ENCODE measurements around the gene CHMP1A. TPM values are rescaled to one million over a fixed set of nuclear protein-coding genes. Genes with fewer than 3 reads are reported as not detected.
"Not testable (repeated sequence)": the region's sequence is repeated elsewhere in the genome, so short reads cannot be mapped to it uniquely, and the experiment has no call there.

The CHMP1A gene
- total RNA-seq, 1 donor from 2014 or later, result 65.3 TPM

DNA sequence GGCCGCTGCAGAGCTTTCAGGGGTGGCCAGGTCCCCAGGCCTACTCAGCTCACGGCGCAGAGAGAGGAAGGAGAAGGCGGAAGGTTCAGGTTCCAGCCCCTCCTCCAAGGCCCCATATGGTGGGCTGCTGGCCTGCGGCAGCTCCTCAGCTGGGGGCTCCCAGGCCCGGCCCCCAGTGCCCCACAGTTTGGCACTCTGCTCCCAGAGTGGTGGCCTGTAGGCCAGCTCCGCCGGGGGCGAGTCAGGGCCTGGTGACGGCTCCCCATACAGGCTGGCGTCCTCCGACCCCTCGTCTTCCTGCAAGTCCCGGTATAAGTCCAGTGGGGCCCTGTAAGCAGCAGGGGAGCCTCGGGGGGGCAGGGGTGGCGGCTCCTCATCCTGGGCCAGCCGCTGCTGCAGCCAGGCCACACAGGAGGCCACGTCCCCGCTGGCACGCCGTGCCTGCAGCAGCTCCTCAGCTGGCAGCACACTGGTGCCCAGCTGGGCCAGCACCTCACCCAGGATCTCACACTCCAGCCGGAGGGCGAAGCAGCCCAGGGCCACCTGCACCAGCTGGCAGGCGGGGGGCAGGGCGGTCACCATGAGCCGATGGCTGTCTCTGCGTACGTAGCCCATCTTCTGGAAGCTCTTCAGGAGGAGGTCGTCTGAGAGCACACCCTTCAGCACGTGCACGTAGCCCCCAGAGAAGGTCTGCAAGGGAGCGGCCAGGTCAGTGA is 40.3 kb upstream of the CHMP1A start:
- no peak overlapping the region for H3K27ac Mint-ChIP-seq (ENCODE audit: unreplicated experiment)

GRCh38 chr16:89697161-89697615 is 39.7 kb upstream of the CHMP1A start:
- no peak for DNase-seq (ENCODE audit: low spot score)
- Mint-ChIP-seq H3K36me3 (ENCODE audit: low read depth) (peaks cover 4% of the 10 kb centered on the region), H3K27ac (ENCODE audit: unreplicated experiment) (no peak overlapping the region), H3K4me3 (ENCODE audit: unreplicated experiment) (no peak overlapping the region), H3K4me1 (ENCODE audit: low read depth) (peaks cover 5% of the 10 kb centered on the region), H3K9me3 (ENCODE audit: low read depth) (no peaks in the 10 kb centered on the region), H3K27me3 (ENCODE audit: low read depth) (no peaks in the 10 kb centered on the region)
- no peak for TF ChIP-seq CTCF (IDR thresholded peaks at IDR 0.05)

More for the DNA sequence above, 40.3 kb upstream of the CHMP1A start:
- H3K27me3 Mint-ChIP-seq (ENCODE audit: low read depth), result no peaks in the 10 kb centered on the region
- H3K9me3 Mint-ChIP-seq (ENCODE audit: low read depth), result no peaks in the 10 kb centered on the region
- DNase-seq (ENCODE audit: low spot score), result no peak
- no peak for TF ChIP-seq CTCF (IDR thresholded peaks at IDR 0.05)
- peaks cover 5% of the 10 kb centered on the region for H3K4me1 Mint-ChIP-seq (ENCODE audit: low read depth)
- peaks cover 4% of the 10 kb centered on the region for H3K36me3 Mint-ChIP-seq (ENCODE audit: low read depth)
- H3K4me3 Mint-ChIP-seq (ENCODE audit: unreplicated experiment), result no peak overlapping the region

GRCh38 chr16:89696670-89697128 is 39.2 kb upstream of the CHMP1A start:
- H3K36me3 Mint-ChIP-seq (ENCODE audit: low read depth), result peaks cover 4% of the 10 kb centered on the region
- no peak overlapping the region for H3K4me3 Mint-ChIP-seq (ENCODE audit: unreplicated experiment)
- no peak for TF ChIP-seq CTCF (IDR thresholded peaks at IDR 0.05)
- DNase-seq (ENCODE audit: low spot score), result peak; percentile 87
- peaks cover 5% of the 10 kb centered on the region for H3K4me1 Mint-ChIP-seq (ENCODE audit: low read depth)
- H3K27ac Mint-ChIP-seq (ENCODE audit: unreplicated experiment), result no peak overlapping the region
- H3K9me3 Mint-ChIP-seq (ENCODE audit: low read depth), result no peaks in the 10 kb centered on the region
- no peaks in the 10 kb centered on the region for H3K27me3 Mint-ChIP-seq (ENCODE audit: low read depth)

GRCh38 chr16:89695875-89696669 is 38.6 kb upstream of the CHMP1A start:
- peak; percentile 85 for DNase-seq (ENCODE audit: low spot score)
- H3K9me3 Mint-ChIP-seq (ENCODE audit: low read depth), result no peaks in the 10 kb centered on the region
- peaks cover 4% of the 10 kb centered on the region for H3K36me3 Mint-ChIP-seq (ENCODE audit: low read depth)
- peaks cover 5% of the 10 kb centered on the region for H3K4me1 Mint-ChIP-seq (ENCODE audit: low read depth)
- no peak overlapping the region for H3K27ac Mint-ChIP-seq (ENCODE audit: unreplicated experiment)
- no peak overlapping the region for H3K4me3 Mint-ChIP-seq (ENCODE audit: unreplicated experiment)
- no peak for TF ChIP-seq CTCF (IDR thresholded peaks at IDR 0.05)
- H3K27me3 Mint-ChIP-seq (ENCODE audit: low read depth), result no peaks in the 10 kb centered on the region

GRCh38 chr16:89695086-89695874 is 37.8 kb upstream of the CHMP1A start:
- no peak for TF ChIP-seq CTCF (IDR thresholded peaks at IDR 0.05)
- H3K9me3 Mint-ChIP-seq (ENCODE audit: low read depth), result no peaks in the 10 kb centered on the region
- no peak overlapping the region for H3K27ac Mint-ChIP-seq (ENCODE audit: unreplicated experiment)
- peaks cover 5% of the 10 kb centered on the region for H3K4me1 Mint-ChIP-seq (ENCODE audit: low read depth)
- no peak overlapping the region for H3K4me3 Mint-ChIP-seq (ENCODE audit: unreplicated experiment)
- H3K27me3 Mint-ChIP-seq (ENCODE audit: low read depth), result no peaks in the 10 kb centered on the region
- peak; percentile 91 for DNase-seq (ENCODE audit: low spot score)
- peaks cover 5% of the 10 kb centered on the region for H3K36me3 Mint-ChIP-seq (ENCODE audit: low read depth)

DNA sequence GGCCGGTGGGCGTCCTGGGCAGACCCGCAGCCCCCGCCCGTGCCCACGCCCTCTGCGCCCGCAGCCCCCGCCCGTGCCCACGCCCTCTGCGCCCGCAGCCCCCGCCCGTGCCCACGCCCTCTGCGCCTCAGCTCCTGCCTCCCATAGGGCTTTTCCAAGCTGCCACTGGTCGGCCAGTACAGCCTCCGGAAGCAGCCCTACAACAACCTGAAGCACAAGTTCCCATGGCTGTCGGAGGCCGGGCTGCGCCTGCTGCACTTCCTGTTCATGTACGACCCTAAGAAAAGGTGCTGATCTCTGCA is 37.2 kb upstream of the CHMP1A start:
- not testable (repeated sequence) for H3K9me3 Mint-ChIP-seq (ENCODE audit: low read depth); H3K4me1 Mint-ChIP-seq (ENCODE audit: low read depth); H3K36me3 Mint-ChIP-seq (ENCODE audit: low read depth); H3K27me3 Mint-ChIP-seq (ENCODE audit: low read depth); DNase-seq (ENCODE audit: low spot score); H3K4me3 Mint-ChIP-seq (ENCODE audit: unreplicated experiment); H3K27ac Mint-ChIP-seq (ENCODE audit: unreplicated experiment)

Data from chondrocyte (in vitro differentiated cells).